ENCODE measurements around the gene MYH11.

GRCh38 chr16:15759070-15759469 lies 97.8 kb downstream of the MYH11 start:
- TF ChIP-seq POLR2AphosphoS5 (IDR thresholded peaks at IDR 0.05; ENCODE audit: low read length) (no peak), ZZZ3 (IDR thresholded peaks at IDR 0.05; ENCODE audit: control insufficient read depth, insufficient read length, low read depth) (no peak), CTCF (IDR thresholded peaks at IDR 0.05 in 2 of 3, conservative IDR thresholded peaks at IDR 0.05 in 1 of 3; ENCODE audit: control insufficient read depth in 2 of 3, extremely low read depth in 1 of 3, insufficient read depth in 1 of 3, low read depth in 3 of 3, low read length in 3 of 3) (no peak), SPI1 (IDR thresholded peaks at IDR 0.05; ENCODE audit: borderline replicate concordance, insufficient read depth, low read depth, low read length) (no peak), CBX3 (IDR thresholded peaks at IDR 0.05; ENCODE audit: borderline replicate concordance, low read depth) (no peak), EZH2 (IDR thresholded peaks at IDR 0.05; ENCODE audit: borderline replicate concordance, control insufficient read depth, low read depth, low read length) (no peak), POLR2A (IDR thresholded peaks at IDR 0.05; ENCODE audit: low read depth, low read length) (no peak), ATF2 (IDR thresholded peaks at IDR 0.05; ENCODE audit: low read length) (no peak), PKNOX1 (IDR thresholded peaks at IDR 0.05) (no peak), TAF1 (IDR thresholded peaks at IDR 0.05; ENCODE audit: borderline replicate concordance, low read depth, low read length) (no peak), CBFB (IDR thresholded peaks at IDR 0.05; ENCODE audit: low read depth) (no peak), RCOR1 (conservative IDR thresholded peaks at IDR 0.05; ENCODE audit: low read depth, low read length) (no peak)
